Measurements from ENCODE around the gene ZNF606. TPM values are rescaled to one million over a fixed set of nuclear protein-coding genes. Genes with fewer than 3 reads are reported as not detected.

ZNF606 gene
- total RNA-seq, 1 experiment from 2014 or later: 16.7 TPM

- H3K9me3 ChIP-seq (ENCODE audit: low read depth, low read length, poor library complexity, severe bottlenecking): peaks cover 11% of the 10 kb centered on the region
- intact Hi-C loops (cut with micrococcal nuclease; ENCODE audit: unreplicated experiment): no loop called here
- no TSS peak for BruUV-seq (replicated peaks)
- H3K27me3 ChIP-seq (replicated peaks; ENCODE audit: insufficient read depth, low read depth, low read length, poor library complexity): no peaks in the 10 kb centered on the region
- H3K36me3 ChIP-seq (ENCODE audit: insufficient read depth, low read length, poor library complexity, severe bottlenecking): no peaks in the 10 kb centered on the region
- no peak for TF ChIP-seq EZH2 (IDR thresholded peaks at IDR 0.05; ENCODE audit: borderline replicate concordance, low read depth, low read length, poor library complexity, severe bottlenecking)
- TF ChIP-seq CTCF (conservative IDR thresholded peaks at IDR 0.05; ENCODE audit: low read depth, low read length): no peak
- POLR2A ChIA-PET (ENCODE audit: low non-redundant PET): no interaction called here
- no peak for DNase-seq (ENCODE audit: low spot score)
- H3K4me1 ChIP-seq (ENCODE audit: insufficient read depth, low read length, poor library complexity, severe bottlenecking): no peaks in the 10 kb centered on the region
- CTCF ChIA-PET: no interaction called here
- no peak overlapping the region for H3K4me3 ChIP-seq (ENCODE audit: low read depth, low read length, poor library complexity, severe bottlenecking)
- H3K27ac ChIP-seq (ENCODE audit: low read depth, low read length, poor library complexity, severe bottlenecking): no peak overlapping the region
Measured at GRCh38 chr19:58044391-58044790, 41.8 kb upstream of the ZNF606 start.

GRCh38 chr19:58042495-58043340 lies 40.1 kb upstream of the ZNF606 start:
- ChIA-PET POLR2A (ENCODE audit: low non-redundant PET) (no interaction called here), CTCF (interaction anchor here (0.7 kb wide), 1 partner anchor 38 kb away, joined by 4 read pairs; no protein-coding TSS in a partner anchor)
- Histone ChIP-seq H3K36me3 (ENCODE audit: insufficient read depth, low read length, poor library complexity, severe bottlenecking) (no peaks in the 10 kb centered on the region), H3K4me3 (ENCODE audit: low read depth, low read length, poor library complexity, severe bottlenecking) (no peak overlapping the region), H3K4me1 (ENCODE audit: insufficient read depth, low read length, poor library complexity, severe bottlenecking) (no peaks in the 10 kb centered on the region), H3K27me3 (replicated peaks; ENCODE audit: insufficient read depth, low read depth, low read length, poor library complexity) (no peaks in the 10 kb centered on the region), H3K9me3 (ENCODE audit: low read depth, low read length, poor library complexity, severe bottlenecking) (peaks cover 6% of the 10 kb centered on the region), H3K27ac (ENCODE audit: low read depth, low read length, poor library complexity, severe bottlenecking) (no peak overlapping the region)
- BruUV-seq (replicated peaks): no TSS peak
- intact Hi-C loops (cut with micrococcal nuclease; ENCODE audit: unreplicated experiment): no loop called here
- DNase-seq (ENCODE audit: low spot score): no peak
- TF ChIP-seq CTCF (conservative IDR thresholded peaks at IDR 0.05; ENCODE audit: low read depth, low read length) (no peak), EZH2 (IDR thresholded peaks at IDR 0.05; ENCODE audit: borderline replicate concordance, low read depth, low read length, poor library complexity, severe bottlenecking) (no peak)

- BruUV-seq (replicated peaks): no TSS peak
- DNase-seq (ENCODE audit: low spot score): no peak
- ChIA-PET CTCF (no interaction called here), POLR2A (ENCODE audit: low non-redundant PET) (no interaction called here)
- Histone ChIP-seq H3K4me1 (ENCODE audit: insufficient read depth, low read length, poor library complexity, severe bottlenecking) (no peaks in the 10 kb centered on the region), H3K27ac (ENCODE audit: low read depth, low read length, poor library complexity, severe bottlenecking) (no peak overlapping the region), H3K4me3 (ENCODE audit: low read depth, low read length, poor library complexity, severe bottlenecking) (no peak overlapping the region), H3K9me3 (ENCODE audit: low read depth, low read length, poor library complexity, severe bottlenecking) (peaks cover 5% of the 10 kb centered on the region), H3K27me3 (replicated peaks; ENCODE audit: insufficient read depth, low read depth, low read length, poor library complexity) (no peaks in the 10 kb centered on the region), H3K36me3 (ENCODE audit: insufficient read depth, low read length, poor library complexity, severe bottlenecking) (no peaks in the 10 kb centered on the region)
- intact Hi-C loops (cut with micrococcal nuclease; ENCODE audit: unreplicated experiment): no loop called here
- TF ChIP-seq EZH2 (IDR thresholded peaks at IDR 0.05; ENCODE audit: borderline replicate concordance, low read depth, low read length, poor library complexity, severe bottlenecking): no peak
- no peak for TF ChIP-seq CTCF (conservative IDR thresholded peaks at IDR 0.05; ENCODE audit: low read depth, low read length)
Measured at GRCh38 chr19:58040751-58041525, 38.3 kb upstream of the ZNF606 start.
